Peyer's patch (tissue), 4 donors: ENCODE data around the gene HEMGN.

Experiments used
- CTCF ChIP-seq, 6 experiments: fragments of 450-650 bp in 4 of 6; fragments of 200-600 bp in 2 of 6; sonication (generic) in 1 of 6; IDR thresholded peaks; one replicate each; pipeline ENCODE4 v1.5.1; 2017 to 2019; ENCODE audit warnings: antibody characterized with exemption in 6 of 6, mild to moderate bottlenecking in 3 of 6, moderate library complexity in 1 of 6
- POLR2A ChIP-seq, 2 donors: fragments of 450-650 bp; IDR thresholded peaks; one replicate each; pipeline ENCODE4 v1.5.1; 2017; ENCODE audit warnings: antibody characterized with exemption in 2 of 2, mild to moderate bottlenecking in 2 of 2, moderate library complexity in 2 of 2

DNA sequence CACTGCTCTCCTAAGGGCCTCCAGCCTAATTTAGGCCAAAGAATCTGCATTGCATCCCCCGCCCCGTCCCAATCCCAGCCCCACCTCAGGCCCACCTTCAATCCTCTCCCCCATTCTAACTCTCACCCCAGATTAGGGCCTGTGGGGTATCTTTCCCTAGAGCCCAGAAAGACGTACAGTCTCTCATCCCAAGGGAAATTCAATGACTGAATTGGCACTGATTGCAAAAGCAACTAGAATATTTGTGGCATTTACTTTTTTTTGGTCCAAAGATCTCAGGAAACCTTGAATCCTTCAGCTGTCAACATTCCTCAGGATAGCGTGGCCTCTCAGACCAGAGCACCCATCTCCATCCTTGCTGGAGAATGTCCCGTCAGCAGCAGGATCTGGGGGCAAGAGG is 46.2 kb downstream of the HEMGN start:
- no peak for TF ChIP-seq POLR2A (IDR thresholded peaks at IDR 0.05)
- no peak for TF ChIP-seq CTCF (IDR thresholded peaks at IDR 0.05)
